Hindlimb muscle (tissue), 1 donor: ENCODE results near the gene CCDC178. TPM values are rescaled to one million over a fixed set of nuclear protein-coding genes. Genes with fewer than 3 reads are reported as not detected.
"Not testable (repeated sequence)": the region's sequence is repeated elsewhere in the genome, so short reads cannot be mapped to it uniquely, and the experiment has no call there.

ENCODE experiments used
- DNase-seq: peaks from one replicate; pipeline ENCODE4 v3.0.0-alpha.2; 2013
- polyA plus RNA-seq: library from polyadenylated mRNA; unstranded; fragments of 120-200 nt; gene quantifications from one replicate; pipeline ENCODE4 v1.2.1, GENCODE V29; 2013; ENCODE audit not compliant: insufficient read length

CCDC178 gene, protein sequence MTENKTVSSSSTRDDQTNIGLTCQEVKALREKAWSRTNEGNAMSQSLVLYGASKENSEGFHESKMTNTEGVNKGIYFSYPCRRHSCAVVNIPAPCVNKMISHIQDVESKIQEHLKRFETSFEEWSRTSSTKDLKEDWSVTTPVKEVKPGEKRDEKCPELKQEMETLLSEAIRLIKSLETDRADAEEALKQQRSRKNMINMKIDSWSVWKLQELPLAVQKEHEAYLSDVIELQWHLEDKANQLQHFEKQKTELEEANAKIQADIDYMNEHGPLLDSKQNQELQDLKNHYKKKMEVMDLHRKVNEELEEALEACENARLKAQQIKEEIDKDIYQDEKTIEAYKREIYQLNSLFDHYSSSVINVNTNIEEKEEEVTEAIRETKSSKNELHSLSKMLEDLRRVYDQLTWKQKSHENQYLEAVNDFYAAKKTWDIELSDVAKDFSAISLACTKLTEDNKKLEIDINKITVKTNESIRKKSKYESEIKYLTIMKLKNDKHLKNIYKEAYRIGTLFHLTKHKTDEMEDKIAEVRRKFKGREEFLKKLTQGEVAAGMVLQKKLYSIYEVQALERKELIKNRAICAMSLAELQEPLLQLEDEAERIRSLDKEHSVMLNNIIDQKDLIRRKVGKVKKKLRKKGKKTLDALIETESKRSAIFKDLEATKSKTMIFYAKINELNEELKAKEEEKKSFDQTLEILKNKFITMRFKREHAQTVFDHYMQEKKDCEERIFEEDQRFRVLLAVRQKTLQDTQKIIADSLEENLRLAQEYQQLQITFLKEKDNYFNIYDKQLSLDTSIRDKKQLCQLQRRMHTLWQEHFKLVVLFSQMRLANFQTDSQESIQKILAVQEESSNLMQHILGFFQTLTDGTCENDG
- polyA plus RNA-seq = 0.36 TPM

DNA sequence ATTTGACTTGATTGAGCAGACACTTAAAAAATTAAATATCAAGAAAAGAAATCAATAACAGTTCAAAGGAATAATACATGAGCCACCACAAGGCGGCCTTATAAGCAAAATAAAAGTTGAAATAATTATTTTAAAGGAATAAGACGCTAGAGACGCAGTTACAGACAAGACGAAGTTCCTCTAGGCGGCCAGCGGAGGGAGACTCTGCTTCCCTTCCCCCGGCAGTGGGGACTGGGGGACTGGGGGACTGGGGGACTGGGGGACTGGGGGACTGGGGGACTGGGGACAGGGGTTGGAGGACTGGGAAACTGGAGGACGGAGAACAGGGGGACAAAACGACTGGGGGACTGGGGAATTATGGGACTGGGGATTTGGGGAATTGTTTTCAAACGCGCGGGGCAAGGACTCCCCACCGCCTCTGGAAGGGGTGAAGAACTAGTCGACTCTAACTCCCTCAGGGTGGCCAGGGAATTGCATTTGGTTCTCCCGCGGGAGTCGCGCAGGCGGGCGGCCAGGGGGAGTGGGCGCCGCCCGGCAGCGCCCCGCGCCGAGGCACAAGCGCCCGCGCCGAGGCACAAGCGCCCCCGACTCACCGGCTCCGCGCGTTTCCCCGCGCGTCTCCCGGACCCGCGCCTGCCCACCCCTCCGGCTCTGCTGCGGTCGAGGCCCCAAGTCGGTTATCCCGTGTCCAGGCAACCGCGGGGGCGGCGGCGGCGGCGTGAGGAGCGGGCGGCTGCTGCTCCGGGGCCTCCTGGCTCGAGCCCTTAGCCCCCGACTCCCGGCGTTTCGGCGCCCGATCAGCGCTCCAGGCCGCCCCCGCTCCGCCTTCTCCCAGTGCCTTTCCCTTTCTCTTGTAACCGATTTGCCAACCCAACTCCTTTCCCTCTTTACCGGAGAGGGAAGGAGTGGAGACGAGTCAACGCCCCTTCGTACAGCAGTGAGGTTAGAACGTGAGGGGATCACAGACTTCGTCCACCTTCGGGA lies at the start of gene CCDC178:
Gene CCDC178, minus strand, starts transcription at position 662 of the 984 bp plus-strand sequence. CDS start 28,633 bp downstream, outside the sequence.
- DNase-seq = peak; percentile 51

DNA sequence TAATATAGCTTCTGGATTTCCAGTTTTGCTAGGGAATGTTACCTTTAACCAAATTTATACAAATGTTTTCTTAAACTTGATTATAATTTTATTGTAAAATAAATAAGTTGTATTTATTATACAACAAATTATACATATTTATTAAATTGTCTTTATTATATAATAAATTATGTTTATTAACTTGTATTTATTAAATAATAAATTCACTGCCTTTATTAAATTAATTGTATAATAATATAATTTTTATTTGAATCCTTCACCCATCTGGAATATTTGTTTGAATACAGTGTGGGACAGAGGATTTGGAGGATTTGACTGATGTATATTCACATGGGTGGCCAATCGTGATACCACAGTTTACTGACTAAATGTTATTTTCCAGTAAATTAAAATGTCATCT lies 43.4 kb upstream of the CCDC178 start:
- no peak for DNase-seq

DNA sequence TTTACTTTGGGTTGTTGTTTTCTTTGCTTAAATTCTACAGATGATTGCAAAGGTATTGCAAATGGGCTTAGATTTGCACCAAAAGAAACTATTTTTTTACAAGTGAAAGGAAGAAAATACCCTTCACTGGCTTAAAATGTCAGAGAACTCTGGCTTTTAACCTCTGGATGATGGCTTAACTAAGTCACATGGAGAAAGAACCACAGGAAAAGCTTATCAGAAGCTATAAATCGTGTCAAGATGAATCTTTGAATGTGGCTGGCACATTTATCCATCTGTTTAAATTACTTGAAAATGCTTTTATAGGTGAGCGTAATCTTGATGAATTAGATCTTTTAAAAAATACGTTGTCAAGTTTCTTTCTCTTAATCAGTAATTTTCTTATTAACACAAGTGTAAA lies 32.0 kb upstream of the CCDC178 start:
- DNase-seq = no peak

DNA sequence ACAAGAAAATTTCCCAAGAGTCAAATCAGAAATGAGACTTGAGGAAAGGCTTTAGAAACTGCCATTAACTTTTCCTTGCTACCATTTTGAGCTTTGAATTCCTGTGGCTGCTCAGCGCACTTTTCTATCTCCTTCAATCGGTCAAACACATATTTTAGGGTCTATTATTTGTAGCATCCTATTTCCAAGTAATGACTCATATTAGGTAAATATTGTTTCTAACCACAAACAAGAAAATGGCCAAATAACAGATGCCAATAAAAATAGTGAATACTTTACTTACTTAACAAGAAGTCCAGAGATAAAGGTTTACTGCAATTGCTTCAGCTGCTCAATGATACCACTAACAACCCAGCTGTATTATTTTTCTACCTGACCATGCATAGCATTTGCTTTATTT lies 29.7 kb upstream of the CCDC178 start:
- DNase-seq = no peak

DNA sequence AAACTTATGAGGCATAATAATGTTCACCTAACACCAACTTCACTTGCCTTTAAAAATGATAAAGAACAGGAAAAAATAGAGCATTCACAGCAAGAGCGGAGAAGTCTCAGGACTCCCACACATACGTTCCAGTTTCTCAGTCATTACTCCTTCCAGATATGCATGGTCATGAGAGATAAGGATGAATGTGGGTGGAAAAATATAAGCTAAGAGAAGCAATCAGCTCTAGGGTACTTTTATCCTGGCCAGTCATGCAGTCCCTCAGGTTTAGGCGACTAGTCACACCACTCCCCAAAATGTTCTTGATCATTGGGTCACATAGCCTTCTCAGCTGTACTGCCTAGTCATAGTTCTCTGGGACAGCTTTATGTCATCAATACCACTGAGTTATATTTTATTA lies 29.2 kb upstream of the CCDC178 start:
- no peak for DNase-seq

DNA sequence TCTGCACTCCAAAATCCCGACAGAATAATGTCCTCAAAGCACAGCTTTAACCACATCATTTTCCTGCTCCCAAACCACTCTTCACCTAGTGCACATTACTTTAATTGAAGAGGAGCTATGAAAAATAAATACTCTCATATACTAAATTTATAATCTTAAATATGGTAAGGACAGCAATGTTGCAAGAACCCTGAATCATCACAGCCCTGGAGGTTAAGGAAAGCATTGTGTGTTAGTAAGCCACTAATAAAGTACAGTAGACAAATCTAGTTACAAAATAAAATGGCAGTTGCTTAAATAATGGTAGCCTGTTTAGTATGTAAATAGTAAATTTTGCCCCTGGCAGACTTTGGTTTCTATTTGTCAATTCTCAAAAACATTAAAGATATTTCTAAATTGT lies 27.0 kb upstream of the CCDC178 start:
- no peak for DNase-seq

DNA sequence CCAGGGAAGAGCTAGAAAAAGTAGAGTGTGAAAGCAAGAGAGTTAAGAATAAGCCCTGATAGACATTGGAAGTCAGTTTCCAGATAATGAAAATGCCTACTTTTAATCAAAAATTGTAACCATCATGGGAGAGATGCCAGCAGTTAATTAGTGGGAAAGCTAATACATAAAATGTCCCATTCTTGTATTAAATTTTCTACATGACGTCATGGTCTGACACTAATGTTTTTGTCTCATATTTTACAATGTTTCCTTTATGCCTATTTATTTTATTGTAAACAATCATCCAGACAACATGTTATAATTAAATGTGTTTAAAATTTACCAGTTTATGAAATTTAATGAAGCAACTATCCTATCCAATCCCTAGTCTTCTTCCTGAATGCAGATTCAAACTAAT lies 26.3 kb upstream of the CCDC178 start:
- DNase-seq = no peak

DNA sequence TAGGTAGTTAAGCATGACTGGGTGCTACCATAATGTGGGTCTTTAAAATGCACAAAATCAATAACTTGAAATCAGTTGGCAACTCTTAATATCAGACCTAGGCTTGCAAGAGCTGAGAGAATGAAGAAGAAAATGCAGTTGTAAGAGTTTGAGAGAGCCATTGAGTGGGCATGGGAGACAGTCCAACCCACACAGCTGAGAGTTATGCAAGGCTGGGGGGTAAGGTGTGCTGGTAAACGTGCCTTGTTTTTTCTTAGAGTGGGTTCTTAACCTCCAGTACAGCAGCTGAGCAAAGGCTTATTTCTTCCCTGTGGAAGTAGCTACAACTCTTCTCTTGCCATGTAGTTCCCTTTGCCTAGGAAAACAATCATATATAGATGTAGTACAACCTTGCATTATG lies 20.2 kb upstream of the CCDC178 start:
- DNase-seq = no peak

DNA sequence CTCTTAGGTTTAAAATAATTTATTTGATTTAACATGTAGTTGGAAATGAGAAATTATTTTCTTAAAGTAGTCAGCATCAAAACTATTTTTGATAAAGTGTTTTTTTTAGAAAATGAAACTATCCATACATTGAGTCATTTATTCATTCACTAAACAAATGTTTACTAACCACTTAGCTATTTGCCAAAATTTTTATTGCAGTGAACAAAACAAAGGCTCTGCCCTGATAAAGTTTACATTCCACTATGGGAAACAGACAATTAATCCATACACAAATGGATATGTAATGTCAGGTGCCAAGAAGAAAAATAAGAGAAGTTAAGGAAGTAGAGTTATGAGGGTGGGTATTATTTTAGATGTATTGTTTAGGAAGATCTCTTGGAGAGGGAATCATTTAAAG lies 19.1 kb upstream of the CCDC178 start:
- DNase-seq = no peak

DNA sequence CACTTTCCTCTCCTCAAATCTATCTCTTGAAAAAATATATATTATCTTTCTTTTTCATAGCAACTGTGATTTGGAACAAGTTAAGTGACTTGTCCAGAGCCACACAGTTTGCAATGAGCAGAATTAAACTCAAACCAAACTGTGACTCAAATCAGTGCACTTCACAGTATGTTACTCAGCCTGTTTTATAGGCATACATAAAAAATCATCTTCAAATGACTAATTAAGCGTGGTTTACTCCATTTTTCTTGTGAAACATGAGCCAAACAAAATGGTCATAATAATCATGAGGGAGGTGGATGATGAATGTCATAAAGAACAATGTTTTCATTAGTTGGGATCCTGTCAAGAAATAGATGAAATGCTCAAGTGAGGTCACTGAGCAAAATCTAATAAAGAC lies 6.1 kb upstream of the CCDC178 start:
- DNase-seq = no peak

DNA sequence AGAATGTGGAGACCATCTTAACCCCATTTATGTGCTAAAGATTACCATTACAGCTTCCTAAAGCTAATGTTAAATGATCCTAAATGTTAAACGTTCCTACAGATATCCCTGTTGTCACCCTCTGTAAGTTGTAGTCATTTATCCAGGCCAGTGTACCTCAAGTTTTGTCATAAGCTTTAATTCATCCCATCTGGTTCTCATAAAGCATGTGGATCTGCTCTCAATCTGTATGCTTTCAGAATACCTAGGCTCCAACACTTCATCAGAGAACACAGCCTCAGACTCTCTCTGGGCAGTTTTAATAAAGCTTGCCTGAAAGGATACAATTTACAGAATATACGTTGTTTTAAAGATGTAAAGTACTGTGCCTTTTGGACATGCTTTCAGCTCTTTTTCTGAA lies 4.2 kb upstream of the CCDC178 start:
- DNase-seq = no peak

DNA sequence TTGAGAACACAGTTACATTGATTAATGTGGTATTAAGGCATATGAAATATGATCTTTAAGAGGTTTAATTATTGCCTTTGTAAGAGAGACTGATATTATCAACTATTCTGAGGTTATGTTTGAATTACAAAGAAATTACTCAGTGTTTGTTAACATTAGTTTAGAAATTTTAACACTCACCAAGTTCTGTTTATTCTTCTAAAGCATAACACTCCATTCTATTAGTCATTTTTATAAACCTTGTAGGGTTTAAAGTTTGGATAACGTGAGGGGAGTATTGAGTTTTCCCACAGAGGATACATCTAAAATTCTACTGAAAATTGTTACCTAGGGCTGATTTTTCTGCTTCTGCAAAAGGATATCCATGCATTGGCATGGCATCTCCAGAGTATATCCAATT lies 7.7 kb downstream of the CCDC178 start:
- no peak for DNase-seq

DNA sequence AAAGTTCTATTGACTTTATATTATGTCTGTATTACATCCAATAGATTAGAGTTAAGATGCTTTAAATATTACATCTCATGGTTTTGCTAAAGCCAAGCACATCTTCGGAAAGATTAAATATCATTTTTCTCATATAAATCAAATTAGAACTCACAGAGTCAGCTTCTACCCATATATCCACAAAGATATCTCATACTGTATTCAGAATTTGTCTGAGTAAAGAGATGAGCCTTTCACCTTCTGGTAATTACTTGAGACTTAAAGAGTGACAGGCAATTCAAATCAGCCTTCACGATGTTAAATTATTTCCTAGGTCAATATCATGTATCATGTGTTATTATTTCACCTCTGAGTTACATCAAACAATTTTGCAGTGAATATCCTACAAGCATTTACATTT lies 13.0 kb downstream of the CCDC178 start:
- no peak for DNase-seq

DNA sequence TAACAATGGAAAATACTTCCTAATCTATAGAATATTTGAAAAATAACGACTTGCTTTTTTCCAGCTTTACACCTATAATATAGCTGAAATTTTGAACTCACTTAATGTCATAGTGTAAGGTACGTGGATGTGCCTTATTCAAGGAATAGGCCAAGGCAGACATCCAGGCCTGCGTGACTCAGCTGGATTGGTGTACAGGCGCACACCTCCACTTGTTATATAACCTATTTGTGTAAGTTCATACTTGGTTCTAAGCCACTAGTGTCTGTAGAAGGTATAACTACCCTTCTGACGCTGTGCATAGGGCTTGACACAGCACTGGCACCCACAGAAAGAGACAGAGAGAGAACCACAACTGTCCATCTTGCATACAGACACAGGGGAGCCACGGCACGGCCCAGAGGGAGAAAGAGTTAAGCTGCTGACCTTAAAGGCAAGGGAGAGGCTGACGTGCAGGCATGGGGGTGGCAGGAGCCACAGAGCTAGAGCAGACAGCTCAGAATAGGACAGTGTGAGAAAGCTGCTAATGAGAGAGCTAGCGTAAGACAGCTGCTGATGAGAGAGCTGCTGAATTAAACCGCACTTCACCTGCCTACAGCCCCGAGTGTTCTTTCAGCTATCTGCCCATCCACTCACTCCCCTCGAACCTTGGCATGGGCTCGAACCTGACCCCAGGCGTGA lies 16.1 kb downstream of the CCDC178 start:
- no peak for DNase-seq

DNA sequence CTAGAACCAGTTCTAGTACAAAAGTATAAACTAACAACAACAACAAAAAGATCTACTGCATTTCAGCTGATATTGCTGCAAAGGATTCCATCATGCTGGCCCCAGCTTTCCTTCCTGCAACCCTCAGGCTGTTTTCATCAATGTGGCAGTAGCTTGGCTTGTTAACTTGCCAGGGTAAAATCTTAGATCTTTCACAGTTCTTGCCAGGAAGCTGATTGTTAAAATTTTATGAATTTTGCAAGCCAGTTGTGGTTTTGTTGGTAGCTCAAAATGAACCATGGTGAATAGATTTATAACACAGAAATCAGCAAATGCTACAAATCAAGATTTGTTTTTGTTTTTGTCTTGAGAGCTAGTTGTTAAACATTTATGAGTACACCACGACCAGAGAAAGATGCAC lies 19.3 kb downstream of the CCDC178 start:
- no peak for DNase-seq

DNA sequence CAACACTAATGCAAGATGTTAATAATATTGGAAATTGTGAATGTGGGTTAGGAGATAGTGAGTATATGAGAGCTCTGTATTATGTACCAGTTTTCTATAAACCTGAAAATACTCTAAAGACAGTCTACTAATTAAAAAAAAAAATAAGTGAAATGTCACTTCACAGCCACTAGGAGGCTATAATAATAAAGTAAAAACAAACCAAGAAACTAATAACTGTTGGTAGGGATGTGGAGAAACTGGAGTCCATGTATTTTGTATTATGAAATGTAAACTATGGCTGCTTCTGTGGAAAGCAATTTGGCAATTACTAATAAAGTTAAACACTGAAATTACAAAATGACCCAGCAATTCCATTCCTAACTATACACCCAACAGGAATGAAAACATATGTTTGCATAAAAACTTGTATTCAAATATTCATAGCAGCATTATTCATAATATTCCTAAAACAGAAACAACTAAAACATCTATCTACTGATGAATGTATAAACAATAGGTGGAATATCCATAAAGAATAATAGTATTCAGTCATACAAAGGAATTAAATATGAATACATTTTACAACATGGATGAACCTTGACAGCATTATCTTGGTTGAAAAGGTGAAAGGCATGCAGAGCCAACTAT lies 36.2 kb downstream of the CCDC178 start:
- DNase-seq = no peak

DNA sequence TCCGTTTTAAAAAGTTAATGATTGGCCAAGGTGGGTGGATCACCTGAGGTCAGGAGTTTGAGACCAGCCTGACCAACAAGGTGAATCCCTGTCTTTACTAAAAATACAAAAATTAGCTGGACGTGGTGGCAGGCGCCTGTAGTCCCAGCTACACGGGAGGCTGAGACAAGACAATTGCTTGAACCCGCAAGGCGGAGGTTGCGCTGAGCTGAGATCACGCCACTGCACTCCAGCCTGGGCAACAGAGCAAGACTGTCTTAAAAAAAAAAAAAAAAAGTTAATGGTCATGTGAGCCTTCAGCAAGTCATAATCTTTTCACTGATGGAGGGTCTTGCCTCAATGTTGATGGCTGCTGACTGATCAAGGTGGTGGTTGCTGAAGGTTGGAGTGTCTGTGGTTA lies 41.6 kb downstream of the CCDC178 start:
- DNase-seq = not testable (repeated sequence)

DNA sequence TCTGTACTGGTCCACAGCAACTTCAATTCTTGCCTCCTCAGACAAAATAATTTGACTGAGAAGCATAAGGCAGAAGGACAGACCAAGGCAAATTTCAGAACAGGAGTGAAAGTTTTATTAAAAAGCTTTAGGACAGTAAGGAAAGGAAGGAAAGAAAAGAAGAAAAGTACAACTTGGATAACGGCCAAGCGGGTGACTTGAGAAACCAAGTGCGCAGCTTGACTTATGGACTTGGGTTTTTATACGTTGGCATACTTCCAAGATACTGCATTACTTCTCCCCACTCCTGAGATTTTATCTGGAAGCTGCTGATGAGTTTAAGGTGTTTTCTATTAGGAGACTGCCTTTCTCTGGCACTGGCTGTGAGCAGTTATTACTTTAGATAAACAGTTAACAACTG lies 64.7 kb downstream of the CCDC178 start:
- no peak for DNase-seq

DNA sequence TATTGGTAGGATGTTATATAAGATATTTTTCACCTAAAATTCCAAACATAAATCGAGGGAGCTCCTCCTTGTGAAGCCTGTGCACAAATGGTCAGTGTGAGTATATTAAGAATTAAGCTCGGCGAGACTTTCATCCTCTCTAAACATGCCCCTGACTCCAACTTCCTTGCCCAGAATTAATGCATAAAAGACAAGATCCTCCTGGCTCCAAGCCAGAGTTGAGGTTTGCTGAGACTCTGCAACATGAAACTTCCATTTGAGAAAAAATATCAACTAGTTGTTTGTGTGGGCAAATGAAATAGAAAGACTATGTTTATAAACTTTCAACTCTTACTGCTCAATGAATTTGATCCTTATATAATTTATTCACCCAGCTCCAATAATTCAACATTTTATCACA lies 68.1 kb downstream of the CCDC178 start:
- DNase-seq = peak; percentile 2

DNA sequence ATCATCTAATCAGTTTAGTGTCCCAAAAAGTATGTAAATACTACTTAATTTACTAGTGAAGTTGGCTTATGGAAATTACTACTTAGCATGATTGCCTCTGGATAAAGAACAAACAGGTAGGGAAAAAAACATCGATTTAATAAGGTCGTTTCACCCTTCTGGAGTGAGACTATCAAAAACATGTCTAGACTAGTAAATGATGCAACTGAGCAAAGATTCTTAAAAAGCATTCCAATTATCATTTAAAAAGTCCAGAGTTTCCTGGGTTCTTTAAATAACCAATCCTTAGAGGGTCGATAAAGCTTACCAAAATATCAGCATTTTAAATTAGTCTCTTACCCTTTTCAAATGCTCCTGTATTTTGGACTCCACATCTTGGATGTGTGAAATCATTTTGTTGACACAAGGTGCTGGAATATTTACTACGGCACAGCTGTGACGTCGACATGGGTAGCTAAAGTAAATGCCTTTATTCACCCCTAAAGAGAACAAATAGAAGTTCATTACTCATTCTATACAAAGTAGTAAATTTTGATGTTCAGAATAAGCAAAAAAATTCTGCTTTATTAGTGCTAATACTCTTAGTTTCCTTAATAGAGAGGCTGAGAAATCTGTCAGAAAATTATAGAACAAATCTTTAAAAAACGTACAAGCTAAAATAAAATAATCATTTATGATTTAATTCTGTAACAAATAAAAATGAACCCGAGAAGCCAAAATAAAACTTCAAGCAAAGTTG lies 70.6 kb downstream of the CCDC178 start:
- no peak for DNase-seq

DNA sequence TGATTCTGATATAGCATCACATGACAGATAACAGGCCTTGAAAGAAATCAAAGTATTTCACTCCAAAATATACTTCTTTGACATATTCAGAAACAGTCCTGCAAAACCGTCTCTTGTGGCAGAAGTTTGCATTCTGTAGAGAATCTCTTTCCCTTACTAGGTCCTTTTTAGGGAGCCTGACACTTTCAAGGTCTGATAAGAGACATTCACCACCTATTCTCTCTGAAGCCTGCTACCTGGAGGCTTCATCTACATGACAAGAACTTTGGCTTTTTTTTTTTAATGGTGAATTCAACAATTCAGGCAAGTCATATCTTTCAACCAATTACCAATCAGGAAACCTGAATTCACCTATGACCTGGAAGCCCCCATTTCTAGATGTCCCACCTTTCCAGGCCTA lies 83.8 kb downstream of the CCDC178 start:
- no peak for DNase-seq
